HG02678 (cell line): Measurements from ENCODE around the gene PRH2.

Source experiments
- ATAC-seq: cut with Tn5 transposase; IDR thresholded peaks from one replicate; pipeline ENCODE4 v1.9.1; 2021; ENCODE audit warnings: mild to moderate bottlenecking, moderate library complexity; ENCODE audit not compliant: unreplicated experiment

Gene PRH2

GRCh38 chr12:10928746-10929286, at the start of gene PRH2:
PRH2 (plus strand) TSS chr12:10929236; CDS start chr12:10929274, 38 bp downstream.
- no peak for ATAC-seq

- ATAC-seq = no peak
Observed at GRCh38 chr12:10884086-10884725, 44.8 kb upstream of the PRH2 start, which contains the start of gene PRH1. PRH1 (minus strand) TSS chr12:10884255; CDS start chr12:10884217, 38 bp downstream.

GRCh38 chr12:10889226-10889625, 39.8 kb upstream of the PRH2 start:
- no peak for ATAC-seq

DNA sequence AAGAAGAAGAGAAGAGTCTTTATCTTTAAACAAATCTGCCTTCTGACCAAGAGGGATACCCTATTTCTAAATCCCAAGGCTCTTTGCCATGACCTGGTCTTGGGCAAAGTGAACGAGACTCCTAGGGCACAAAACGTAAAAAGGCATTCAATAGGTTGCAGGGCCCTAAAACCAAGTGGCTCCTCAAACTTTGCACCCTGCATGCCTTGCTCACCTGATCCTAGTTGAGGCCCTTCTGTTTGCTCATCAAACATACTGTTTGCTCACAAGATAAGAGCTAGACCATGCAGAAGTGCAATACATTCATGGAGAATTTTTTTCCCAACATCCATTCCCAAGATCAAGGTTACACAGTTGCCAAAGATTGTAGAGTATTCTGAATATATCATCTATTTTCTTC, 37.1 kb upstream of the PRH2 start:
- ATAC-seq = no peak

- no peak for ATAC-seq
Observed at GRCh38 chr12:10896854-10897253, 32.2 kb upstream of the PRH2 start.

- no peak for ATAC-seq
Observed at GRCh38 chr12:10900530-10900929, 28.5 kb upstream of the PRH2 start.

- no peak for ATAC-seq
Observed at GRCh38 chr12:10900972-10901371, 28.1 kb upstream of the PRH2 start.

- ATAC-seq = no peak
Observed at GRCh38 chr12:10901427-10901826, 27.6 kb upstream of the PRH2 start.

GRCh38 chr12:10904686-10905085, 24.4 kb upstream of the PRH2 start:
- ATAC-seq = no peak

DNA sequence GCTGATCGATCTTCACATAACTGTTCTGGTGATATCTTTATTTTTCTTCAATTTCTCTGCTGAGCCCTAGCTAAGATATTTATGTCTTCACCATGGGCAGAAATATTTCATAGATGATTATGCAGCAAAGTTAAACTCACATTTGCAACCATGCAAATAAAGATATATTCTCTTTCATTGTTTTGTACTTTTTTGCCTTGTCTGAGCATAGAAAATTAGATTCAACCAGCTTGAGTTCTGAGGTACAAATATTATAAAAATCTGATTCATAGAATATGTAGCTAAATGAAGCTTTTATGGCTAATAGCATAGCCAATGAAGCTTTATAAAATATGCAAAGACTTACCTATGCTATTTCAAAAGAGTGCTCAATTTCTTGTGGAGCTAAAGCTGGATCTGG, 19.6 kb upstream of the PRH2 start, which contains the start of gene TAS2R13:
Gene TAS2R13 (minus strand): TSS at position 101 of the 400 bp plus-strand sequence. CDS start 264 bp downstream, outside the sequence.
- no peak for ATAC-seq

DNA sequence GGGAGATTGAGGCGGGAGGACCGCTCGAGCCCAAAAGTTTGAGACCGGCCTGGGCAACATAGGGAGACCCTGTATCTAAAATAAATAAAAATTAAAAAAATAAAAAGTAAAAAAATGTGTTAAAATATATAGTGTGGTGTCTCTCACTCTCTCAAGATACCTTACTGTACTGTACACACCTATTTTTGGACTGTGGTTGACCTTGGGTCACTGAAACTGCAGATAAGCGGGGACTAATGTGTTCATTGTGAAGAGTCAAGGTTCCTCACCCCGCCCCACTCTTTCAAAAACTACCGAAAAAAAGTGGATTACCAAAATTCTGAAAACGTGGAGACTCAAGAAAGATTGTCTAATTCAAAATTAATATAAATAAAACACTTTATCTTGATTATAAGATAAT, 18.7 kb upstream of the PRH2 start:
- no peak for ATAC-seq

- no peak for ATAC-seq
Observed at GRCh38 chr12:10919809-10920208, 9.2 kb upstream of the PRH2 start.

GRCh38 chr12:10926269-10926668, 2.8 kb upstream of the PRH2 start:
- ATAC-seq = no peak

GRCh38 chr12:10936506-10936905, 7.5 kb downstream of the PRH2 start:
- no peak for ATAC-seq

GRCh38 chr12:10939163-10939562, 10.1 kb downstream of the PRH2 start, which contains the start of gene TAS2R14:
TAS2R14 (minus strand) TSS chr12:10939263; CDS start chr12:10939207, 56 bp downstream.
- no peak for ATAC-seq

GRCh38 chr12:10940389-10940788, 11.4 kb downstream of the PRH2 start:
- ATAC-seq = no peak

GRCh38 chr12:10941369-10941768, 12.3 kb downstream of the PRH2 start:
- ATAC-seq = no peak

- no peak for ATAC-seq
Observed at GRCh38 chr12:10941916-10942607, 13.0 kb downstream of the PRH2 start.

DNA sequence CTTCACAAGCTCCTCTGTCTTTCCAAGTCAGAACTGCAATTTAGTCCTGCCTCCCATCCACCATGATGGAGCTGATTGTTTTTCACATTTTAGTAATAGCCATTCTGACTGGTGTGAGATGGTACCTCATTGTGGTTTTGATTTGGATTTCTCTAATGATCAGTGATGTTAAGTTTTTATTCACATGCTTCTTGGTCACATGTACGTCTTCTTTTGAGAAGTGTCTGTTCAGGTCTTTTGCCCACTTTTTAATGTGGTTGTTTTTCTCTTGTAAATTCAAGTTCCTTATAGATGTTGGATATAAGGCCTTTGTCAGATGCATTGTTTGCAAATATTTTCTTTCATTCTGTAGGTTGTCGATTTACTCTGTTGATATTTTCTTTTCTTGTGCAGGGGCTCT, 14.1 kb downstream of the PRH2 start:
- no peak for ATAC-seq

DNA sequence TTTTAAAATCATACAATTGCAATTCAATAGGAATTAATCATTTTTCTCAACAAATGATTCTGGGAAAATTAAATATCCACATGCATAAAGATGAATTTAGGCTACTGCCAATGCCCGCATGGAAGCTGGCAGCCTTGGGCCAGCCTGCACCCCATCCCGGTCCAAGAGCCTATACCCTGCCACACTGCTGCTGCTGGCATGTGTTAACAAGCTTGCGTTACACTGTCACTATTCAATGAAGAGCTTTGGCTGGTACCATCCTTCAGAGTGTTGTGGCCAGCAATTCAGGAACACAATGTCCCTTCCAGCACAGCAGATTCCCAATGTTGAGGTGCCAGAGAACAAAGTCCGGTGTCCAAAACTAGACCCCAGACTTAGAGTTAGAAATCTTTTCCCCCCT, 23.6 kb downstream of the PRH2 start:
- no peak for ATAC-seq

DNA sequence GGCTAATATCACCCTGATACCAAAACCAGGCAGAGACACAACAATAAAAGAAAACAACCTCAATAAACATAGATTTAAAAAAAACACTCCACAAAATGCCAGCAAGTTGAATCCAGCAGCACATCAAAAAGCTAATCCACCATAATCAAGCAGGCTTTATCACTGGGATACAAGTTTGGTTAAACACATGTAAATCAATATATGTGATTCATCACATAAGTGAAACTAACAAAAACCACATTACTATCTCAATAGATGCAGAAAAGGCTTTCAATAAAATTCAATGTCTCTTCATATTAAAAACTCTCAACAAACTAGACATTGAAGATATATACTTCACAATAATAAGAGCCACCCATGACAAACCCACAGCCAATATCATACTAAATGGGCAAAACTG, 27.0 kb downstream of the PRH2 start:
- no peak for ATAC-seq

DNA sequence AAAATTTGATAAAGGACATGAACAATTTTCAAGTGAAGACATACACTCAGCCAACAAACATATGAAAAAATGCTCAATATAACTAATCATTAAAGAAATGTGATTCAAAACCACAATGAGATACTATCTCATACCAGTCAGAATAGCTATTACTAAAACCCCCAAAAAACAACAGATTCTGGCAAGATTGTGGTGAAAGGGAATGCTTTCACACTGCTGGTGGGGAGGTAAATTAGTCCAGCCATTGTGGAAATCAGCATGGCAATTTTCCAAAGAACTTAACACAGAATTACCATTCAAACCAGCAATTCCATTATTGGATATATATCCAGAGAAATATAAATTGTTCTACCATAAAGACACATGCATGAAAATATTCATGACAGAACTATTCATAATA, 28.7 kb downstream of the PRH2 start:
- ATAC-seq = no peak
